ENCODE data around the gene CCDC148. TPM values are rescaled to one million over a fixed set of nuclear protein-coding genes. Genes with fewer than 3 reads are reported as not detected.
"Not testable (repeated sequence)": the region's sequence is repeated elsewhere in the genome, so short reads cannot be mapped to it uniquely, and the experiment has no call there.

Gene CCDC148
- polyA plus RNA-seq, 3 donors from 2014 or later: not detected

GRCh38 chr2:158433716-158434115 lies 22.8 kb downstream of the CCDC148 start:
- not testable (repeated sequence) for H3K27ac Mint-ChIP-seq; DNase-seq; H3K4me3 Mint-ChIP-seq; H3K4me1 Mint-ChIP-seq; H3K36me3 Mint-ChIP-seq; H3K27me3 Mint-ChIP-seq (ENCODE audit: low read depth in 3 of 3)
- peaks cover 4 to 18% (median 10%) of the 10 kb centered on the region in 6 donors for H3K9me3 Mint-ChIP-seq

GRCh38 chr2:158432117-158432516 lies 24.4 kb downstream of the CCDC148 start:
- H3K4me3 Mint-ChIP-seq: no peak overlapping the region
- H3K4me1 Mint-ChIP-seq: no peaks in the 10 kb centered on the region
- H3K9me3 Mint-ChIP-seq: peaks cover 5 to 25% (median 12%) of the 10 kb centered on the region in 6 donors
- no peak overlapping the region for H3K27ac Mint-ChIP-seq
- H3K27me3 Mint-ChIP-seq (ENCODE audit: low read depth in 3 of 3): peaks cover 0 to 6% (median 3%) of the 10 kb centered on the region in 3 donors
- no peaks in the 10 kb centered on the region for H3K36me3 Mint-ChIP-seq
- DNase-seq: no peak

- Mint-ChIP-seq H3K27me3 (ENCODE audit: low read depth in 3 of 3) (peaks cover 2 to 9% (median 4%) of the 10 kb centered on the region in 3 donors), H3K4me1 (no peaks in the 10 kb centered on the region), H3K27ac (no peak overlapping the region), H3K9me3 (peaks cover 5 to 42% (median 18%) of the 10 kb centered on the region in 6 donors), H3K4me3 (no peak overlapping the region), H3K36me3 (peaks cover 0 to 4% (median 0%) of the 10 kb centered on the region in 3 donors)
- DNase-seq: no peak
These were observed 42.0 kb downstream of the CCDC148 start for GRCh38 chr2:158414538-158414937.

GRCh38 chr2:158413581-158413980 lies 43.0 kb downstream of the CCDC148 start:
- Mint-ChIP-seq H3K4me3 (no peak overlapping the region), H3K27ac (no peak overlapping the region), H3K27me3 (ENCODE audit: low read depth in 3 of 3) (peaks cover 2 to 9% (median 5%) of the 10 kb centered on the region in 3 donors), H3K36me3 (peaks cover 0 to 4% (median 0%) of the 10 kb centered on the region in 3 donors), H3K9me3 (peaks cover 5 to 48% (median 18%) of the 10 kb centered on the region in 6 donors), H3K4me1 (no peaks in the 10 kb centered on the region)
- DNase-seq: no peak

- Mint-ChIP-seq H3K27ac (no peak overlapping the region), H3K4me3 (no peak overlapping the region), H3K4me1 (no peaks in the 10 kb centered on the region), H3K27me3 (ENCODE audit: low read depth in 3 of 3) (peaks cover 2 to 9% (median 5%) of the 10 kb centered on the region in 3 donors), H3K36me3 (peaks cover 0 to 4% (median 0%) of the 10 kb centered on the region in 3 donors), H3K9me3 (peaks cover 5 to 48% (median 18%) of the 10 kb centered on the region in 6 donors)
- no peak for DNase-seq
These were observed 44.3 kb downstream of the CCDC148 start for GRCh38 chr2:158412206-158412605.

GRCh38 chr2:158411748-158412147 lies 44.8 kb downstream of the CCDC148 start:
- no peaks in the 10 kb centered on the region for H3K4me1 Mint-ChIP-seq
- H3K36me3 Mint-ChIP-seq: peaks cover 0 to 4% (median 0%) of the 10 kb centered on the region in 3 donors
- H3K27me3 Mint-ChIP-seq (ENCODE audit: low read depth in 3 of 3): peaks cover 2 to 12% (median 8%) of the 10 kb centered on the region in 3 donors
- DNase-seq: no peak
- peaks cover 5 to 48% (median 18%) of the 10 kb centered on the region in 6 donors for H3K9me3 Mint-ChIP-seq
- H3K4me3 Mint-ChIP-seq: no peak overlapping the region
- H3K27ac Mint-ChIP-seq: no peak overlapping the region

- H3K9me3 Mint-ChIP-seq: peaks cover 0 to 34% (median 11%) of the 10 kb centered on the region in 6 donors
These were observed 46.4 kb downstream of the CCDC148 start for GRCh38 chr2:158410132-158410531.

GRCh38 chr2:158407031-158407430 lies 49.5 kb downstream of the CCDC148 start:
- Mint-ChIP-seq H3K27ac (no peak overlapping the region), H3K36me3 (peaks cover 0 to 4% (median 0%) of the 10 kb centered on the region in 3 donors), H3K4me1 (peaks cover 0 to 2% of the 10 kb centered on the region in 2 donors), H3K9me3 (peaks cover 0 to 25% (median 9%) of the 10 kb centered on the region in 6 donors), H3K27me3 (ENCODE audit: low read depth in 3 of 3) (peaks cover 4 to 6% (median 4%) of the 10 kb centered on the region in 3 donors), H3K4me3 (no peak overlapping the region)
- no peak for DNase-seq

More at GRCh38 chr2:158410132-158410531, 46.4 kb downstream of the CCDC148 start:
- Mint-ChIP-seq H3K4me3 (no peak overlapping the region), H3K36me3 (peaks cover 0 to 4% (median 0%) of the 10 kb centered on the region in 3 donors), H3K27me3 (ENCODE audit: low read depth in 3 of 3) (peaks cover 4 to 8% (median 6%) of the 10 kb centered on the region in 3 donors), H3K4me1 (no peaks in the 10 kb centered on the region), H3K27ac (no peak overlapping the region)
- DNase-seq: no peak

GRCh38 chr2:158405341-158405740 lies 51.2 kb downstream of the CCDC148 start:
- no peaks in the 10 kb centered on the region for H3K36me3 Mint-ChIP-seq

GRCh38 chr2:158403237-158403636 lies 53.3 kb downstream of the CCDC148 start:
- Mint-ChIP-seq H3K4me1 (peaks cover 0 to 2% of the 10 kb centered on the region in 2 donors), H3K4me3 (no peak overlapping the region), H3K36me3 (no peaks in the 10 kb centered on the region), H3K27me3 (ENCODE audit: low read depth in 3 of 3) (peaks cover 2 to 11% (median 7%) of the 10 kb centered on the region in 3 donors), H3K9me3 (peaks cover 0 to 2% (median 0%) of the 10 kb centered on the region in 6 donors), H3K27ac (no peak overlapping the region)
- DNase-seq: no peak

More at GRCh38 chr2:158405341-158405740, 51.2 kb downstream of the CCDC148 start:
- H3K27ac Mint-ChIP-seq: no peak overlapping the region
- H3K4me3 Mint-ChIP-seq: no peak overlapping the region
- peaks cover 0 to 2% of the 10 kb centered on the region in 2 donors for H3K4me1 Mint-ChIP-seq
- DNase-seq: no peak
- H3K27me3 Mint-ChIP-seq (ENCODE audit: low read depth in 3 of 3): peaks cover 4 to 6% (median 5%) of the 10 kb centered on the region in 3 donors
- peaks cover 0 to 12% (median 2%) of the 10 kb centered on the region in 6 donors for H3K9me3 Mint-ChIP-seq

- Mint-ChIP-seq H3K9me3 (peaks cover 0 to 2% (median 0%) of the 10 kb centered on the region in 6 donors), H3K4me3 (no peak overlapping the region), H3K4me1 (peaks cover 0 to 2% of the 10 kb centered on the region in 2 donors), H3K27me3 (ENCODE audit: low read depth in 3 of 3) (peaks cover 2 to 15% (median 7%) of the 10 kb centered on the region in 3 donors), H3K36me3 (no peaks in the 10 kb centered on the region), H3K27ac (no peak overlapping the region)
- DNase-seq: no peak
These were observed 53.9 kb downstream of the CCDC148 start for GRCh38 chr2:158402665-158403064.

GRCh38 chr2:158395166-158395565 lies 61.4 kb downstream of the CCDC148 start:
- Mint-ChIP-seq H3K27ac (no peak overlapping the region), H3K27me3 (ENCODE audit: low read depth in 3 of 3) (peaks cover 0 to 13% (median 2%) of the 10 kb centered on the region in 3 donors), H3K36me3 (no peaks in the 10 kb centered on the region), H3K4me1 (peaks cover 6 to 9% of the 10 kb centered on the region in 2 donors), H3K4me3 (no peak overlapping the region), H3K9me3 (peaks cover 0 to 3% (median 0%) of the 10 kb centered on the region in 6 donors)
- DNase-seq: no peak

- H3K4me3 Mint-ChIP-seq: no peak overlapping the region
- peaks cover 6 to 9% of the 10 kb centered on the region in 2 donors for H3K4me1 Mint-ChIP-seq
- H3K9me3 Mint-ChIP-seq: peaks cover 0 to 3% (median 0%) of the 10 kb centered on the region in 6 donors
- no peaks in the 10 kb centered on the region for H3K36me3 Mint-ChIP-seq
- H3K27ac Mint-ChIP-seq: no peak overlapping the region
- peaks cover 0 to 10% (median 2%) of the 10 kb centered on the region in 3 donors for H3K27me3 Mint-ChIP-seq (ENCODE audit: low read depth in 3 of 3)
- no peak for DNase-seq
These were observed 62.1 kb downstream of the CCDC148 start for GRCh38 chr2:158394453-158394852.

GRCh38 chr2:158393886-158394285 lies 62.7 kb downstream of the CCDC148 start:
- H3K4me3 Mint-ChIP-seq: no peak overlapping the region
- H3K36me3 Mint-ChIP-seq: no peaks in the 10 kb centered on the region
- peaks cover 0 to 3% (median 0%) of the 10 kb centered on the region in 6 donors for H3K9me3 Mint-ChIP-seq
- H3K27me3 Mint-ChIP-seq (ENCODE audit: low read depth in 3 of 3): peaks cover 0 to 9% (median 2%) of the 10 kb centered on the region in 3 donors
- H3K27ac Mint-ChIP-seq: no peak overlapping the region
- DNase-seq: no peak
- peaks cover 6 to 9% of the 10 kb centered on the region in 2 donors for H3K4me1 Mint-ChIP-seq
